ENCODE measurements around the gene DLGAP1. TPM values are rescaled to one million over a fixed set of nuclear protein-coding genes. Genes with fewer than 3 reads are reported as not detected.

DLGAP1 gene
- total RNA-seq, 1 donor from 2014 or later = 3.2 TPM

GRCh38 chr18:4196351-4196750, 258.8 kb downstream of the DLGAP1 start:
- H3K27me3 ChIP-seq = no peaks in the 10 kb centered on the region
- intact Hi-C loops (cut with DNase I) = no loop called here

GRCh38 chr18:4193086-4193485, 262.0 kb downstream of the DLGAP1 start:
- no peak for DNase-seq (ENCODE audit: extremely low spot score in 2 of 2)
- no peak overlapping the region for H3K27ac ChIP-seq
- no peaks in the 10 kb centered on the region for H3K27me3 ChIP-seq
- no peaks in the 10 kb centered on the region for H3K9me3 ChIP-seq
- H3K36me3 ChIP-seq = no peaks in the 10 kb centered on the region
- H3K4me3 ChIP-seq = no peak overlapping the region
- intact Hi-C loops (cut with DNase I) = no loop called here
- no peak for TF ChIP-seq POLR2A (IDR thresholded peaks at IDR 0.05)
- TF ChIP-seq POLR2AphosphoS5 (IDR thresholded peaks at IDR 0.05; ENCODE audit: insufficient read depth in 1 of 2, low read depth in 1 of 2) = no peak
- TF ChIP-seq, protein P1, sequence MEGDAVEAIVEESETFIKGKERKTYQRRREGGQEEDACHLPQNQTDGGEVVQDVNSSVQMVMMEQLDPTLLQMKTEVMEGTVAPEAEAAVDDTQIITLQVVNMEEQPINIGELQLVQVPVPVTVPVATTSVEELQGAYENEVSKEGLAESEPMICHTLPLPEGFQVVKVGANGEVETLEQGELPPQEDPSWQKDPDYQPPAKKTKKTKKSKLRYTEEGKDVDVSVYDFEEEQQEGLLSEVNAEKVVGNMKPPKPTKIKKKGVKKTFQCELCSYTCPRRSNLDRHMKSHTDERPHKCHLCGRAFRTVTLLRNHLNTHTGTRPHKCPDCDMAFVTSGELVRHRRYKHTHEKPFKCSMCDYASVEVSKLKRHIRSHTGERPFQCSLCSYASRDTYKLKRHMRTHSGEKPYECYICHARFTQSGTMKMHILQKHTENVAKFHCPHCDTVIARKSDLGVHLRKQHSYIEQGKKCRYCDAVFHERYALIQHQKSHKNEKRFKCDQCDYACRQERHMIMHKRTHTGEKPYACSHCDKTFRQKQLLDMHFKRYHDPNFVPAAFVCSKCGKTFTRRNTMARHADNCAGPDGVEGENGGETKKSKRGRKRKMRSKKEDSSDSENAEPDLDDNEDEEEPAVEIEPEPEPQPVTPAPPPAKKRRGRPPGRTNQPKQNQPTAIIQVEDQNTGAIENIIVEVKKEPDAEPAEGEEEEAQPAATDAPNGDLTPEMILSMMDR (IDR thresholded peaks at IDR 0.05) = no peak
- H3K4me1 ChIP-seq = no peaks in the 10 kb centered on the region

More at GRCh38 chr18:4196351-4196750, 258.8 kb downstream of the DLGAP1 start:
- TF ChIP-seq POLR2AphosphoS5 (IDR thresholded peaks at IDR 0.05; ENCODE audit: insufficient read depth in 1 of 2, low read depth in 1 of 2) = no peak
- no peak for TF ChIP-seq POLR2A (IDR thresholded peaks at IDR 0.05)
- TF ChIP-seq, protein P1 (IDR thresholded peaks at IDR 0.05) = no peak
- Histone ChIP-seq H3K4me1 (no peaks in the 10 kb centered on the region), H3K36me3 (no peaks in the 10 kb centered on the region), H3K4me3 (no peak overlapping the region), H3K9me3 (no peaks in the 10 kb centered on the region), H3K27ac (no peak overlapping the region)
- DNase-seq (ENCODE audit: extremely low spot score in 2 of 2) = no peak

DNA sequence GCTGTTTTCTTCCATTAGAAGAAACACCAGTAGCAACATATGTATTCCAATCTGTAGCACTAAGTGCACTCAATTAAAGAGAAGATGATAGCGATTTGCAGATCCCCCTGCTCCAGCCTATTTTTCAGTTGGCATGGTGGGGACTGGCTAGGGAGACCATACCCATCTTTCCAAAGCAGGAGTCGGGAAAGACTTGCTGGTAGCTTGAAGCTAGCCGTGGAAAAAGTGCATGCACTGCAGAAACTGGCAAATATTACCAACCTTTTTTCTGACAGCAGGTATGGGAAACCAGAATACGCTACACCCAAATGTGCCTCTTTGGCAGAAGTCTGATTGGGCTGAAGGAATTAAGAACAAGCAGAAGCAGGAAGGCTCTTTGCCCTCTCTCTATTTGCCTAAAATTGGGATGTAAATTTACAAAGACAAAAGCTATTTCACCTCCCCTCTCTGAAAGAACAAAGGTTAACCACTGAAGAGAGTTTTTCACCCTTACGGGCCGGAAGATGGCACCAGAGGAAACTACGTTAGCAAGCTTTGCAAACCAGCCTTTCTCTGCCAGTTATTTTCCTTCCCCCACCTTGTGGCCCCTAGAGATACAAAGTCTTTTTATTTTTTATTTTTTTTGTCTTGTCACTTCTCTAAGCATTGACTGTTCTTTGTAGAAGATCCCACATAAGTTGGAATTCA, 273.1 kb downstream of the DLGAP1 start:
- intact Hi-C loops (cut with DNase I) = no loop called here

GRCh38 chr18:4181086-4181485, 274.0 kb downstream of the DLGAP1 start:
- intact Hi-C loops (cut with DNase I) = no loop called here
- Histone ChIP-seq H3K36me3 (no peaks in the 10 kb centered on the region), H3K27me3 (no peaks in the 10 kb centered on the region), H3K9me3 (no peaks in the 10 kb centered on the region), H3K4me1 (no peaks in the 10 kb centered on the region), H3K27ac (no peak overlapping the region), H3K4me3 (no peak overlapping the region)
- TF ChIP-seq POLR2AphosphoS5 (IDR thresholded peaks at IDR 0.05; ENCODE audit: insufficient read depth in 1 of 2, low read depth in 1 of 2) (no peak), POLR2A (IDR thresholded peaks at IDR 0.05) (no peak)
- TF ChIP-seq, protein P1 (IDR thresholded peaks at IDR 0.05) = no peak
- no peak for DNase-seq (ENCODE audit: extremely low spot score in 2 of 2)

More for the DNA sequence above, 273.1 kb downstream of the DLGAP1 start:
- no peak for TF ChIP-seq POLR2AphosphoS5 (IDR thresholded peaks at IDR 0.05; ENCODE audit: insufficient read depth in 1 of 2, low read depth in 1 of 2)
- no peak for TF ChIP-seq POLR2A (IDR thresholded peaks at IDR 0.05)
- TF ChIP-seq, protein P1 (IDR thresholded peaks at IDR 0.05) = no peak
- Histone ChIP-seq H3K4me3 (no peak overlapping the region), H3K27ac (no peak overlapping the region), H3K27me3 (no peaks in the 10 kb centered on the region), H3K9me3 (no peaks in the 10 kb centered on the region), H3K36me3 (no peaks in the 10 kb centered on the region), H3K4me1 (no peaks in the 10 kb centered on the region)
- no peak for DNase-seq (ENCODE audit: extremely low spot score in 2 of 2)
